Heart left ventricle (tissue), 16 donors: Measurements from ENCODE around the gene VSTM2L. TPM values are rescaled to one million over a fixed set of nuclear protein-coding genes. Genes with fewer than 3 reads are reported as not detected.

Experiments
- ATAC-seq, 4 donors: fragments of 200-7000 bp; cut with Tn5 transposase; one replicate each; pipeline ENCODE4 v1.9.1; 2020 to 2022; ENCODE audit warnings: moderate library complexity in 4 of 4, mild to moderate bottlenecking in 3 of 4, moderate number of reproducible peaks in 1 of 4
- DNase-seq, 5 donors: peaks; one replicate each; pipeline ENCODE4 v3.0.0-alpha.2; 2020
- H3K27ac ChIP-seq, 12 donors: fragments of 200-600 bp; sonication (generic) in 4 of 12; one replicate each; pipeline versions ENCODE4 v1.5.0 to v1.8.0; 2016 to 2022; ENCODE audit warnings: mild to moderate bottlenecking in 2 of 12
- H3K27me3 ChIP-seq, 9 donors: fragments of 200-600 bp; sonication (generic) in 2 of 9; one replicate each; pipeline versions ENCODE4 v1.5.1 to v1.8.0; 2016 to 2022; ENCODE audit warnings: mild to moderate bottlenecking in 3 of 9
- H3K36me3 ChIP-seq, 9 donors: fragments of 200-600 bp; sonication (generic) in 2 of 9; one replicate each; pipeline versions ENCODE4 v1.5.0 to v1.8.0; 2018 to 2022; ENCODE audit warnings: mild to moderate bottlenecking in 2 of 9
- H3K4me1 ChIP-seq, 12 donors: fragments of 200-600 bp; sonication (generic) in 4 of 12; one replicate each; pipeline versions ENCODE4 v1.5.0 to v1.8.0; 2016 to 2022; ENCODE audit warnings: mild to moderate bottlenecking in 3 of 12
- H3K4me3 ChIP-seq, 12 donors: fragments of 200-600 bp; sonication (generic) in 4 of 12; one replicate each; pipeline versions ENCODE4 v1.5.0 to v1.8.0; 2017 to 2022; ENCODE audit warnings: mild to moderate bottlenecking in 9 of 12, moderate library complexity in 4 of 12
- H3K9me3 ChIP-seq, 12 donors: fragments of 200-600 bp; sonication (generic) in 4 of 12; one replicate each; pipeline versions ENCODE4 v1.5.0 to v1.8.0; 2016 to 2022; ENCODE audit warnings: mild to moderate bottlenecking in 1 of 12
- CTCF ChIP-seq, 12 donors: fragments of 200-600 bp; sonication (generic) in 4 of 12; IDR thresholded peaks; one replicate each; pipeline versions ENCODE4 v1.5.0 to v1.8.0; 2018 to 2022; ENCODE audit warnings: antibody characterized with exemption in 12 of 12, mild to moderate bottlenecking in 5 of 12
- POLR2A ChIP-seq, 2 donors: fragments of 450-650 bp; IDR thresholded peaks; one replicate each; pipeline ENCODE4 v1.6.1; 2017; ENCODE audit warnings: antibody characterized with exemption in 2 of 2, mild to moderate bottlenecking in 2 of 2, moderate library complexity in 2 of 2
- WGBS, 4 donors: extraction: QIAGEN DNeasy Blood & Tissue Kit in 2 of 4; methylation state at CpG; one replicate each; pipeline versions ENCODE4 v1.1.5 to v1.1.7; 2013 to 2018; 5-methylcytosine and 5-hydroxymethylcytosine counted together
- intact Hi-C, 10 donors: fragments of 100-400 bp; cut with DNase I; formaldehyde crosslinking; loops; one replicate each; pipeline versions ENCODE4 v1.11.1 to v1.14.2; 2022
- polyA plus RNA-seq, 2 donors: library from polyadenylated mRNA; stranded (reverse); fragments of 200-250 nt; gene quantifications; one replicate each; pipeline ENCODE4 v1.2.3, GENCODE V29; 2013
- total RNA-seq, 9 donors: library from RNA; depleted of rRNA in 2 of 9; stranded (reverse); fragments of >200 nt in 2 of 9; fragmentation: NEBNext Ultra II Directional in 3 of 9; extraction: Animal tissue kit (Norgen Biotek cat#: 25700) in 3 of 9; gene quantifications; one replicate each; pipeline versions ENCODE4 v1.1.0 to v1.2.4, GENCODE V29; 2016 to 2023
- donor health status: ischemic (EF 13 %, LVEDD 7.1; RV severe dilation, severe dysfunction).
- donor health status: healthy with polysubstance abuse.
- donor health status: DM: no; HTN: yes; CAD: no.
- donor health status: DM: no; HTN: no; CAD: no.
- donor health status: ischemic (EF 25% LVEDD 6.9; RV normal size, moderate dysfunction).
- donor health status: ischemic (EF 25% LVEDD 5.7; RV mildly dilated, moderate dysfunction).
- donor health status: healthy.
- donor health status: DM: yes; HTN: yes; CAD: no.
- donor health status: ischemic (EF 35%, LVEDD 5.7; RV mildly dilated, moderate dysfunction).
- donor health status: nonischemic (EF 11% LVEDD 7.7; RV severe dilation, severe dysfunction).
- donor health status: DM: yes; HTN: yes; CAD: no.
- donor health status: PGD.
- donor health status: ischemic (EF 29% LVEDD 5.4; RV normal size, mild dysfunction).
- donor health status: nonischemic (EF 23%, LVEDD 6.1; RV moderate dilation, normal function).

VSTM2L gene
- total and polyA plus RNA-seq, 11 donors: 3.7 to 49.5 (median 17.4) TPM

- DNase-seq (no peak), ATAC-seq (no peak)
- H3K4me1 ChIP-seq: peaks cover 0 to 21% (median 8%) of the 10 kb centered on the region in 12 donors
- H3K27me3 ChIP-seq: peaks cover 0 to 3% (median 0%) of the 10 kb centered on the region in 9 donors
- no peaks in the 10 kb centered on the region for H3K36me3 ChIP-seq
- intact Hi-C loops: loop anchor here in 2 of 10 donors (10.0 kb wide), 2 partner anchors 240 to 330 kb away; no protein-coding TSS in a partner anchor
- 85 to 88% (median 87%) methylated on average over 4 of the region's 4 CpGs for WGBS, 4 donors
- no peak overlapping the region for H3K27ac ChIP-seq
- TF ChIP-seq CTCF (IDR thresholded peaks at IDR 0.05): no peak
- H3K9me3 ChIP-seq: no peaks in the 10 kb centered on the region
- no peak overlapping the region for H3K4me3 ChIP-seq
Observed at GRCh38 chr20:37894454-37894853, 8.5 kb upstream of the VSTM2L start.

- H3K36me3 ChIP-seq: no peaks in the 10 kb centered on the region
- no peak overlapping the region for H3K27ac ChIP-seq
- H3K4me1 ChIP-seq: peaks cover 0 to 21% (median 8%) of the 10 kb centered on the region in 12 donors
- H3K9me3 ChIP-seq: no peaks in the 10 kb centered on the region
- intact Hi-C loops: loop anchor here in 3 of 10 donors (5.0 to 10.0 kb wide), 3 partner anchors 97 to 330 kb away; no protein-coding TSS in a partner anchor
- H3K4me3 ChIP-seq: no peak overlapping the region
- peaks cover 0 to 6% (median 0%) of the 10 kb centered on the region in 9 donors for H3K27me3 ChIP-seq
- TF ChIP-seq POLR2A (IDR thresholded peaks at IDR 0.05): no peak
- TF ChIP-seq CTCF (IDR thresholded peaks at IDR 0.05): no peak
- no peak for DNase-seq
- ATAC-seq: no peak
- 94 to 97% (median 96%) methylated on average over 6 of the region's 6 CpGs for WGBS, 4 donors
Observed at GRCh38 chr20:37895166-37895565, 7.8 kb upstream of the VSTM2L start.

- Histone ChIP-seq H3K4me1 (peaks cover 0 to 21% (median 8%) of the 10 kb centered on the region in 12 donors), H3K27ac (peak overlapping the region in 1 of 12 donors; percentile 28), H3K4me3 (no peak overlapping the region), H3K9me3 (no peaks in the 10 kb centered on the region), H3K36me3 (no peaks in the 10 kb centered on the region), H3K27me3 (peaks cover 0 to 22% (median 4%) of the 10 kb centered on the region in 9 donors)
- DNase-seq (peak in 1 of 5 donors; percentile 53), ATAC-seq (peak; percentile 56 to 69 (median 63))
- 24 to 36% (median 28%) methylated on average over 11 to 12 of the region's 12 CpGs for WGBS, 4 donors
- peak in 8 of 12 donors; percentile 7 to 38 (median 30) for TF ChIP-seq CTCF (IDR thresholded peaks at IDR 0.05)
- no peak for TF ChIP-seq POLR2A (IDR thresholded peaks at IDR 0.05)
- intact Hi-C loops: loop anchor here in 3 of 10 donors (5.0 to 10.0 kb wide), 3 partner anchors 95 to 328 kb away; no protein-coding TSS in a partner anchor
Observed at GRCh38 chr20:37896932-37897548, 5.9 kb upstream of the VSTM2L start.

- Histone ChIP-seq H3K27ac (peak overlapping the region in 1 of 12 donors; percentile 20), H3K9me3 (no peaks in the 10 kb centered on the region), H3K27me3 (peaks cover 10 to 35% (median 18%) of the 10 kb centered on the region in 9 donors), H3K4me1 (peaks cover 0 to 28% (median 14%) of the 10 kb centered on the region in 12 donors), H3K36me3 (no peaks in the 10 kb centered on the region), H3K4me3 (no peak overlapping the region)
- intact Hi-C loops: loop anchor here in 3 of 10 donors (5.0 to 10.0 kb wide), 3 partner anchors 94 to 326 kb away; no protein-coding TSS in a partner anchor
- TF ChIP-seq CTCF (IDR thresholded peaks at IDR 0.05) (no peak), POLR2A (IDR thresholded peaks at IDR 0.05) (no peak)
- DNase-seq (no peak), ATAC-seq (no peak)
- WGBS, 4 donors: 57 to 59% (median 59%) methylated on average over 10 of the region's 10 CpGs
Observed at GRCh38 chr20:37898233-37899104, 4.5 kb upstream of the VSTM2L start.
